D721Med (cell line): ENCODE measurements around the gene ADIRF.

Experiments used
- DNase-seq: peaks from one replicate; pipeline ENCODE4 v3.0.0; 2011; ENCODE audit warnings: low spot score; ENCODE audit not compliant: insufficient read length
- FAIRE-seq: peaks from 2 replicates; lab custom pipeline; 2011; peaks lifted over from hg19 to GRCh38; lab: Jason Lieb, UNC
- TF ChIP-seq, protein P1 (sequence below): IDR thresholded peaks from 2 replicates; pipeline ENCODE4 v1.5.1; 2012; ENCODE audit warnings: mild to moderate bottlenecking, control low read depth; ENCODE audit not compliant: insufficient read depth; ENCODE audit errors: missing control alignments

ADIRF gene

DNA sequence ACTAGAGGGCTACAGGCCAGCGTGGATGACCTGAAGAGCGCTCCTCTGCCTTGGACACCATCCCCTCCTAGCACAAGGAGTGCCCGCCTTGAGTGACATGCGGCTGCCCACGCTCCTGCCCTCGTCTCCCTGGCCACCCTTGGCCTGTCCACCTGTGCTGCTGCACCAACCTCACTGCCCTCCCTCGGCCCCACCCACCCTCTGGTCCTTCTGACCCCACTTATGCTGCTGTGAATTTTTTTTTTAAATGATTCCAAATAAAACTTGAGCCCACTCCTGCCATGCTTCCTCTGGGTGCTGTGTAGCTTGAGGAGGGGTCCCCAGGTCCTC, 5.3 kb upstream of the ADIRF start:
- DNase-seq, result no peak
- TF ChIP-seq, protein P1, sequence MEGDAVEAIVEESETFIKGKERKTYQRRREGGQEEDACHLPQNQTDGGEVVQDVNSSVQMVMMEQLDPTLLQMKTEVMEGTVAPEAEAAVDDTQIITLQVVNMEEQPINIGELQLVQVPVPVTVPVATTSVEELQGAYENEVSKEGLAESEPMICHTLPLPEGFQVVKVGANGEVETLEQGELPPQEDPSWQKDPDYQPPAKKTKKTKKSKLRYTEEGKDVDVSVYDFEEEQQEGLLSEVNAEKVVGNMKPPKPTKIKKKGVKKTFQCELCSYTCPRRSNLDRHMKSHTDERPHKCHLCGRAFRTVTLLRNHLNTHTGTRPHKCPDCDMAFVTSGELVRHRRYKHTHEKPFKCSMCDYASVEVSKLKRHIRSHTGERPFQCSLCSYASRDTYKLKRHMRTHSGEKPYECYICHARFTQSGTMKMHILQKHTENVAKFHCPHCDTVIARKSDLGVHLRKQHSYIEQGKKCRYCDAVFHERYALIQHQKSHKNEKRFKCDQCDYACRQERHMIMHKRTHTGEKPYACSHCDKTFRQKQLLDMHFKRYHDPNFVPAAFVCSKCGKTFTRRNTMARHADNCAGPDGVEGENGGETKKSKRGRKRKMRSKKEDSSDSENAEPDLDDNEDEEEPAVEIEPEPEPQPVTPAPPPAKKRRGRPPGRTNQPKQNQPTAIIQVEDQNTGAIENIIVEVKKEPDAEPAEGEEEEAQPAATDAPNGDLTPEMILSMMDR, result no peak
- no peak for FAIRE-seq

DNA sequence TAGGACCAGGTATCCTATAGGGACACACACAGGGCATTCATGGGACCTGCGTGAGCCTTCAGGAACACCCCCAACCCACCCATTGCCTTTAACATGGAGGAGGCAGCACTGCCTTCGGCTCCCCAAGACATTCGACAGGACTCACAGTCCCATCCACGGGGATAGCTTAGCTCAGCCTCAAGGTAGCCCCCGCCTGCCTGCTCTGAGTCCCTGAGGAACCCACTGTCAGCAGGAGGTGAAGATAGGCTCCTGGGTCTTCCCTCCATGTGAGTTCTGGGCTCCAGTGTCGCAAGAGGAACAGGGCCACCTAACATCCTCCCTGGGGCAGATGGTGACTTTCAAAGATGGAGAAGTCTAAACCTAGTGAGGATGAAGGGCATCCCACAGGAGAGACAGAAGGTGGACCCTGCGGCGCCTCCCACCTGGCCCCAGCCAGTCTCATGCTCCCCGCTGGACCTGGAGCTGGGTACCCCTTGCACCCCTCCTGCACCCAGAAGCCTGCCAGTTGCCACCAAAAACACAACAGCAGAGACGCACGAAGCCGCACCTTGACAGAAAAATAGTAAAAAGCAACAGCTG, 4.9 kb upstream of the ADIRF start:
- TF ChIP-seq, protein P1, result no peak
- FAIRE-seq (no peak), DNase-seq (no peak)

DNA sequence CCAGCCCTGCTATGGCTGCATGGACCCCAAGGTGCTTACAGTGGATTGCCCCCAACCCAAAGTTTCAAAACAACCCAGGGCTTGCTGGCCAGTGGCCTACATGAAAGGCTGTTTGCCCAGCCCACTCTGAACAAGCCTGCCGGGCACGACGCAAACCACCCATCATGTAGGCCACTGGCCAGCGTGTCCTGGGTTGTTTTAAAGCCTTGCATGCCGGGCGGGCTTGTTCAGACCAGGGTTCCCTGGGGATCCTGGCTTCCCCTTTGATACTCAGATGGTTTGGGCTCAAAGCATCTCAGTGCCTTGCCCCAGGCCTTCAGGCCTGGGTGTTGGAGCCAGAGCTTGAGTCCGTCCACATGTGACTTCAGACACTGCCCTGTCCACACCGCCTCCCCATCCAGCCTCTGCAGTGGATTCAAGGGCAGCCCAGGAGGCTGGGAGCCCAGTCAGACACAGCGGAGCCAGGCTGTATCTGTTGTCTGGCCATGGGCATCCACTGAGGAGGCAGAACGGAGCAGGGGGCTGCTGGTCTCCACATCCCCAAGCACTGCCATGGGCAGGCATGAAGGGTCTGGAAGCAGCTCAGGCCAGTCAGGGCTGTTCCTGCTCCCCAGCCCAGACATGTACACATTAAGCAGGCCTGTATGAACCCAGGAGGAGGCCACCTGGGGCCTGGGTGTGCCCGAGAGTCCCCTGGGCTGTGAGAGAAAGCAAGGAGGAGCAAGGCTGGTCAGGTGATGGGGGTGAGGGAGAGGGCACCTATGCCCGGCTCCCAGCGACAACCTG, 4.0 kb upstream of the ADIRF start:
- DNase-seq, result no peak
- no peak for FAIRE-seq
- TF ChIP-seq, protein P1, result no peak

DNA sequence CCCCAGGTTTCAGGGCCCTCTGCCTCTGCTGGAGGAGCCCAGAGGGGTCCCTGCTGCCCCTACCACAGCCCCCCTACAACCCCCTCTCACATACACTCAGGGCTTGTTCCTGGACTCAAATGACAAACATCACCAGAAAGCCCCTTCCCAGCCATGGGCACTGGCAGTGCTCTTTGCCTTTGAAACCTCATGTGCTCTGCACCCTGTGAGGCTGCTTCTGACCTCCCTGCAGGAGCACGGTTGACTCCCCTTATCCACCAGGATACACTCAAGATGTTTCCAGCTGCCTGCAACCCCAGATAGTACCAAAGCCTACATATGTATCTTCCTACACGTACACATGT, 3.5 kb upstream of the ADIRF start:
- no peak for DNase-seq
- FAIRE-seq, result no peak
- TF ChIP-seq, protein P1, result no peak

DNA sequence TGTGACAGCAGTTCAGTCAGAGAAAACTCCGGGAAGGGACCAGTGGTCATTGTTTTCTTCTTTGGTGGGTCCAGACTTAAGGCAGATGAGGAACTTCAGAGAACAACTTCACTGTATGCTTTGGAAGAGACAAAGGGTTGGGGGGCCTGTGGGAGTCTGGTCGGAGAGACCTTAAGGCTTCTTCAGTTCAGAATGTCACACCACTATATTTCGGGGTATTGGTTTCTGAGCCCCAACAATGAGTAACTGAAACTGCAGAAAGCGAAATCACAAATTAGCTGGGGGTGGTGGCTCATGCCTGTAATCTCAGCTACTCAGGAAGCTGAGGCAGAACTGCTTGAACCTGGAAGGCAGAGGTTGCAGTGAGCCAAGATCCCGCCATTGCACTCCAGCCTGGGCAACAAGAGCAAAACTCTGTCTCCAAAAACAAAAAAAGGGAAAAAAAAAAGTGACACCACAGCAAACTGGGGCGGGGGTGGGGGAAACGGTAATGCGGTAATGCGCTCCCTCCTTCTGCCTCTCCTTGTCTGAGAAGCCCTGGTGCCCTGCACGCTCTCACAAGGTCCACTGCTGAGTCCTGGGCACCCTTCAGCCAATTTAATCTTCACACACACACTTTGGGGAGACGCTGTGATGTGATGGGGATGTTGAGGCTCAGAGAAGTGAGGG, 2.2 kb upstream of the ADIRF start:
- TF ChIP-seq, protein P1, result no peak
- DNase-seq, result no peak
- FAIRE-seq, result no peak

DNA sequence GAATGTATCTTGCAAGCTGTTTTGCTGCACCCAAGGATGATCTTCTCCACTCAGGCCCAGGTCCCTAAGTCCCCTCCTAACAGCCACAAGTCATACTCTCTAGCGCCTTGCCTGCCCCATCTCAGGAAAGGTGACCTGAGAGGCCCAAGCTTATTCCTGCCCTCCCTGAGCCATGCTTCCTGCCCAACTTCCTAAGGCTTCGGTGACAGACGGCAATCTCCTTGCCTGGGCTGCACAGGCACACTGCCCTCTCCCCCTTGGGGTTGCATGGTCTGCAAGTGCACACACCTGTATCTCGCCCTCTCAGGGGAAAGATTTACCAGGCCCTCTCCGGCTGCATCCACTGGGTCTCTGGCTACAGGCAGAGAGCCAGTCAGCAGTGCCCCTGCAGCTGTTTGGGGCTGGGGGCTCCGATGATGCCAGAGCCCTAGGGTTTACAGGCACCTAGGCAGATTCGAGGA, 771 bp upstream of the ADIRF start:
- DNase-seq, result no peak
- FAIRE-seq, result no peak
- TF ChIP-seq, protein P1, result no peak

DNA sequence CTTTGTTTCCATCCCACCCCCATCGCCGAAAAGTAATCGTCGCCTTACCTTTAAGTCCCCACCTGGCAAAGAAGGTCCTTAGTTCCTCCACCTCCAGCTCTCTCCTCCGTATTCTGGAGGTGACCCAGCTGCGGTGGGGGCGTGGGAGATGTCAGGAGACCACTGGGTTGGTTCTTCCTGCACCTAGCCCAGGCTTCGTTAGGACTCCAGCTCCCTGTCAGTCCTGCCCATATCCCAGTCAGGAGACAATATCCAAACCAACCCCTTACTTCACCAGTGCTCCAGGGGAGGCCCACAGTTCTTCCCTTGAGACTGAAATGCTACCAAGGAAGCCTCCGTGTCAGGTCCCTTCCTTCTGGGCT, 693 bp downstream of the ADIRF start:
- TF ChIP-seq, protein P1, result no peak
- FAIRE-seq, result no peak
- no peak for DNase-seq
